Loucy (cell line): ENCODE results near the gene BPIFB3.

Experiments
- H2AFZ ChIP-seq: fragments of 200-600 bp; sonication (generic); 2 replicates; pipeline ENCODE4 v1.6.0; 2016; ENCODE audit warnings: antibody characterized with exemption, mild to moderate bottlenecking, low read length, moderate library complexity
- H3F3A ChIP-seq: fragments of 200-600 bp; 2 replicates; pipeline ENCODE4 v1.6.0; 2016; ENCODE audit warnings: antibody characterized with exemption, low read depth, mild to moderate bottlenecking
- H3K27me3 ChIP-seq: fragments of 200-600 bp; sonication (generic); 2 replicates; pipeline ENCODE4 v1.6.1; 2014; ENCODE audit warnings: low read length, mild to moderate bottlenecking; ENCODE audit not compliant: insufficient read depth, poor library complexity, severe bottlenecking
- H3K36me3 ChIP-seq: fragments of 200-600 bp; sonication (generic); 2 replicates; pipeline ENCODE4 v1.6.1; 2016; ENCODE audit warnings: low read length; ENCODE audit not compliant: insufficient read depth
- H3K4me1 ChIP-seq: fragments of 200-600 bp; sonication (generic); 2 replicates; pipeline ENCODE4 v1.5.1; 2014; ENCODE audit warnings: low read length, mild to moderate bottlenecking; ENCODE audit not compliant: insufficient read depth, poor library complexity, severe bottlenecking
- H3K4me2 ChIP-seq: fragments of 200-600 bp; sonication (generic); 2 replicates; pipeline ENCODE4 v1.6.0; 2014; ENCODE audit warnings: antibody characterized with exemption, low read length, low read depth, mild to moderate bottlenecking; ENCODE audit not compliant: poor library complexity, severe bottlenecking
- H3K4me3 ChIP-seq: fragments of 200-600 bp; sonication (generic); 2 replicates; pipeline ENCODE4 v1.5.1; 2014; ENCODE audit warnings: low read length, mild to moderate bottlenecking, mixed read lengths; ENCODE audit not compliant: poor library complexity, severe bottlenecking
- H3K79me2 ChIP-seq: fragments of 200-600 bp; sonication (generic); 2 replicates; pipeline ENCODE4 v1.6.1; 2014; ENCODE audit warnings: low read length; ENCODE audit not compliant: insufficient read depth
- H3K9ac ChIP-seq: fragments of 200-600 bp; sonication (generic); 2 replicates; pipeline ENCODE4 v1.6.0; 2014; ENCODE audit warnings: mild to moderate bottlenecking, low read depth, low read length, moderate library complexity; ENCODE audit not compliant: poor library complexity, severe bottlenecking
- H3K9me2 ChIP-seq: fragments of 200-600 bp; sonication (generic); replicated peaks from 2 replicates; pipeline ENCODE4 v1.6.1; 2016; ENCODE audit warnings: low read depth, low read length, mixed read lengths
- H3K9me3 ChIP-seq: fragments of 200-600 bp; sonication (generic); 2 replicates; pipeline ENCODE4 v1.6.1; 2014; ENCODE audit warnings: mild to moderate bottlenecking, antibody characterized with exemption, low read length, low read depth; ENCODE audit not compliant: insufficient read depth
- H4K20me1 ChIP-seq: fragments of 200-600 bp; sonication (generic); 2 replicates; pipeline ENCODE4 v1.6.0; 2014; ENCODE audit warnings: antibody characterized with exemption, low read length, mild to moderate bottlenecking; ENCODE audit not compliant: insufficient read depth, poor library complexity, severe bottlenecking
- CTCF ChIP-seq: fragments of 200-600 bp; sonication (generic); conservative IDR thresholded peaks from 2 replicates; pipeline ENCODE4 v1.5.1; 2014; ENCODE audit warnings: mild to moderate bottlenecking, antibody characterized with exemption, low read length
- EZH2phosphoT487 ChIP-seq: fragments of 200-600 bp; IDR thresholded peaks from 2 replicates; pipeline ENCODE4 v1.6.1; 2018; ENCODE audit warnings: antibody characterized with exemption, mild to moderate bottlenecking, moderate library complexity, borderline replicate concordance

Gene BPIFB3

GRCh38 chr20:33061658-33062028 is 7.9 kb downstream of the BPIFB3 start:
- Histone ChIP-seq H2AFZ (no peak overlapping the region), H3K4me3 (no peak overlapping the region)

DNA sequence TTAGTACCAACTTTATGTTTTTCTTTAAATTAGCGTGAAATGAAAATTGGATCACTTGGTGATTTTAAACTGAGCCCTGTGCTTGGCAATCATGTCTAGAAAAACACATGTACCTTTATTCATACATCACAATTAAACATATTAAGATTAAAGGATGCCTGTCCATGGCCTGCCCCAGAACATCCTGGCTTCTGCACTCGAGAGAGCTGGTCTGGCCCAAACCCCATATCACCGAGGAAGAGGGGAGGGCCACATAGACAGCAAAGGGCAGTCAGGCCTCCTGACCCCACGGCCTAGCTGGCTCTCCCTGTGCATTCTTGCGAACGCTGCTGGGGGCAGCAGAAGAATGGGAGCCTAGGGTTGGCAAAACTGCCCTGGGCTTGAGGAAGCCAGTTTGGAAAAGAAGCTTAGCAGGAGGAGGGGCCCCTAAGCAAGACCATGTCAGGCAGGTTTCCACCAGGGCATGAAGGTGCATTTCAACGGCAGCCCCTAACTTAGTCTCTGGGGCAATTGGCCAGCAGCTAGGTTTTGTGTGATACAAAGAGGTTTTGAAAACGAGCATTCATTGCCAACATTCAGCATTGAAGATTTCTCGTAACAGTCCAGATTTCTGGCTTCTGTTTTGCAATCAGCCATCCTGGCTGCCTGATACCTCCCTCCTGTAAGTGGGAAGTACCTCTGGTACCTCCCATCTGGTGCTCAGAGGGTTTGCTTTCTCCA is 8.6 kb downstream of the BPIFB3 start:
- Histone ChIP-seq H3K36me3 (no peaks in the 10 kb centered on the region), H3K9me3 (no peaks in the 10 kb centered on the region), H3K27me3 (no peaks in the 10 kb centered on the region), H4K20me1 (no peaks in the 10 kb centered on the region), H3K9me2 (no peaks in the 10 kb centered on the region), H3F3A (no peaks in the 10 kb centered on the region), H2AFZ (no peak overlapping the region), H3K4me2 (no peak overlapping the region), H3K79me2 (no peaks in the 10 kb centered on the region), H3K4me1 (no peaks in the 10 kb centered on the region), H3K9ac (no peak overlapping the region), H3K4me3 (no peak overlapping the region)
- TF ChIP-seq EZH2phosphoT487 = no peak
- no peak for TF ChIP-seq CTCF

More at GRCh38 chr20:33061658-33062028, 7.9 kb downstream of the BPIFB3 start:
- TF ChIP-seq CTCF (no peak), EZH2phosphoT487 (no peak)
- H3K9ac ChIP-seq = no peak overlapping the region
- no peaks in the 10 kb centered on the region for H3K9me2 ChIP-seq
- no peaks in the 10 kb centered on the region for H3F3A ChIP-seq
- H3K4me1 ChIP-seq = no peaks in the 10 kb centered on the region
- no peaks in the 10 kb centered on the region for H3K79me2 ChIP-seq
- no peak overlapping the region for H3K4me2 ChIP-seq
- H3K27me3 ChIP-seq = no peaks in the 10 kb centered on the region
- H3K9me3 ChIP-seq = no peaks in the 10 kb centered on the region
- no peaks in the 10 kb centered on the region for H4K20me1 ChIP-seq
- no peaks in the 10 kb centered on the region for H3K36me3 ChIP-seq

DNA sequence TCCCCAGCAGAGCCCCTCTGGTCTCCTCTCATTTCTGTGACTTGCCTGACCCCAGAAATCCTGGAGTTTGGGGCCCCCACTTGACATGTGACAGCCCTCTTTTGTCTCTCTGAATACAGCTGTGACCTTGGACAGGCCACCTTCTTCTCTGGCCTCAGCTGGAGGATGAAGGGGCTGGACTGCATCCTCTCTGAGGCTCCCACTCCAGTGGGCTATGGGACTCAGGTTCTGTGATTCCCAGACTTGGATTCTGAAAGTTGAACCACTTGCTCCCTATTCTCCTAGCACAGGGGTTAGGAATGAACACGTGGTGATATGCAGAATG is 9.1 kb downstream of the BPIFB3 start:
- Histone ChIP-seq H4K20me1 (no peaks in the 10 kb centered on the region), H3K27me3 (no peaks in the 10 kb centered on the region), H2AFZ (no peak overlapping the region), H3K4me1 (peaks cover under 1% of the 10 kb centered on the region), H3K9me3 (no peaks in the 10 kb centered on the region), H3K4me2 (no peak overlapping the region), H3K4me3 (no peak overlapping the region), H3K9me2 (no peaks in the 10 kb centered on the region), H3K9ac (no peak overlapping the region), H3F3A (no peaks in the 10 kb centered on the region), H3K79me2 (no peaks in the 10 kb centered on the region), H3K36me3 (no peaks in the 10 kb centered on the region)
- TF ChIP-seq EZH2phosphoT487 (no peak), CTCF (no peak)
